T-helper 2 cell (primary cell): ENCODE measurements around the gene FRMPD1.

Experiments used
- DNase-seq, 5 experiments: peaks; one replicate each; pipeline versions ENCODE4 v3.0.0 to v3.0.0-alpha.2; 2012 to 2022

The FRMPD1 gene

GRCh38 chr9:37626708-37627292 is 24.0 kb upstream of the FRMPD1 start:
- DNase-seq, result no peak

GRCh38 chr9:37632479-37632878 is 18.3 kb upstream of the FRMPD1 start:
- no peak for DNase-seq

DNA sequence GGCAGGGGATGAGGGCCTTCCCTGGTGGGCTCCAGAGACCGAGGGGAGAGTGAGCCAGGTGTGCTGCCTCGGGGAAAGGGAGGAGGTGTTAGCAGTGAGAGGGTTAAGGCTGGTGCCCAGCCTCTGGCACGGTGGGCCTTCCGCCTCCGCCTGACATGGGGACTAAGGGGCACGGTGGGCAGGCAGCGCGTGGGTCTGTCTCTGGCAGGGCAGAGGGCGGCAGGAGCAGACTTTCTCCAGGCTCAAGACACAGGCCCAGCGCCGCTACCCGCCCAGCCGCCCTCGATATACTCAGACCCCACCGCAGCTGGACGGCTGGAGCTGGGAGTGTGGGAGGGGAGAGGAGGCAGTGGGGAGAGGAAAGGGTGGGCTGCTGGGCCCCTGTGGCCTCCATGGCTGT is 14.9 kb upstream of the FRMPD1 start:
- no peak for DNase-seq

- no peak for DNase-seq
Measured at GRCh38 chr9:37636511-37637448, 14.0 kb upstream of the FRMPD1 start.

DNA sequence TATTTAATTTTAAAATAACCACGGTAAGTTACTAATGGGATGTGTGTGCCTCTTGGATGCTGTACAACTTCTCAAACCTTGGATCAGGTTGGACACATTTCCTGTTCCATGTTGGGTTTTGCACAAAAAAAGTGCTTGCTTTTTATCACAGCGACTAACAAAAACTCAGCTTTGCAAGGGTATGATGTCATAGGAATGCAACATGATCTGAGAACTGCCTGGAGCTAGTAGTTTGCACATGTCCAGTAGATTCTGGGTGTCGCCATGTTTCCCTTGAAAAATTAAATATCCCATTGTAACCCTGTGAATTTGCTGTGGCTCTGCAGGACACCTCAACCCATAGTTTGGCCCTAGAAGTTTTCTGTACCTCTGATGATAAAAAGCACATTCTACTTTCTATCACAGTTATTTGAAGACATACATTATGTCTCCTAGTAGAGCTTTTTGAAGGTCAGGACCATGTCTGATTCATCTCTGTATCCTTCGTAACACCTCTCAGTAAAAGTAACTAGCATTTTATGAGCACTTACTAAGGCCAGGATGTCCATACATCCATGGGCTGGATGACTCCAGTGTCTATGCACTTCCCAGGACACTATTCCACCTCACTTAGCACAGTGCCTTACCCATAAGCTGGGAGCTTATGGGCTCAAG is 11.5 kb upstream of the FRMPD1 start:
- no peak for DNase-seq

- no peak for DNase-seq
Measured at GRCh38 chr9:37639841-37640240, 10.9 kb upstream of the FRMPD1 start.

DNA sequence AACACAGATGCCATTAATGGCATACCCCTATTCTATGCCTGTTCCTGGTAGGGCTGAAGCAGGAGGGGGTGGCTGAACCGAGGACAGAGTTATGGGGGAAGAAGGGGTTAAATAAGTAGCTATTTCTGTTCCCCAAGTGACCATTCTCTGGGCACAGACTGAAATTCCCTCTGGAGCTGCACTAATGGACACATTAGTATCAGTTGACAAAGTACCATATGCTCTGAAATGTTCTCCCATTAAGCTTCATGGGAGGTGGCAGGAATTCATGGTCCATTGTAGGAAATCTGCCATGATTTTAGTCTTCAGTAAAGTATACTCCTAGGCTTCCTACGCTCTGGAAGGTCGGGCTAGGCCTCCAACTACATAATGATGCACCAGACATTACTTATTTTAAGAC is 10.5 kb upstream of the FRMPD1 start:
- no peak for DNase-seq

GRCh38 chr9:37641331-37641730 is 9.4 kb upstream of the FRMPD1 start:
- DNase-seq, result no peak

DNA sequence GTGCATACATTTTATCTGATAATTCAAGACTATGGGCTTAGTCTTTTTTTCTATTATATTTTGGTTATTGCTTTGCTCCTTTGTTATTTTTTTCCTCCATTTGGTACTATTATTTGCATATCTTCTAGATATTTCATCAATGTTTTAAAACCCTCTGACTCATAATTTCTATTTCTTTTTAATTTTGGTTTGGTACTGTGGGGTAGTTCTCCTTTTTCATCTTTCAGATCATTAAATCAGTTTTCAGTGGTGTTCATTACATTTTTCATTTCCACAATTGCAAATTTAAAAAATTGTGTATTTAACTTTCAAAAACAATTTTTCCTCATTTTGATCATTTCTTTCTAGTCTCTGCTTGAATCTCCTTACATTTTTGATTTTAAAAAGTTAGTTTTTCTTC is 7.5 kb upstream of the FRMPD1 start:
- DNase-seq, result no peak

GRCh38 chr9:37645903-37646506 is 4.7 kb upstream of the FRMPD1 start:
- no peak for DNase-seq

DNA sequence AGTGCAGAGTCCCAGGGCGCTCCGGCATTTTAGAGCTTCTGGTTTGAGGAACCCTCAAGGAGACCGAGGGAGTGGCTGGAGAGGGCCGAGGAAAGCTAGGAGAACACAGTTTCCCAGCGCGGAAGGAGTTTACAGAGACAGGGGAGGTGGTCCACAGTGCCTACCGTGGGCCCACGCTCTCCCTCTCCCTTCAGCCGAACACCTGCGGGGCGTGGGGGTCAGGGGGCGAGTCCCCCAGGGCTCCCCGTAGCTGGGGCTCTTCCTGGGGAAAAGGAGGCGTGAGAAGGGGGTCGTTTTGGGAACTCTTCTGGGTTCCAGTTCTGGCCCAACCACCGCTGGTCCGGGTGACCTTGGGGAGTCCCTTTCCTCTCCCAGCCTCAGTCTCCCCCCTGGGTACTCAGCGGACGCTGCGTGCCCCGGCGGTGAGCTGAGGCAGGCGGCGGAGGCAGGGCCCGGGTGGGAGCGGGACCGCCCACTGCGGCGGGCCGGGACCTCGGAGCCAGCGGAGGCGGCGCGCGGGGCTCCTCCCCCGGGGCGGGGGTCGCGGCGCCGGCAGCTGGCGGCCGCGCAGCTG is 368 bp upstream of the FRMPD1 start:
- no peak for DNase-seq

DNA sequence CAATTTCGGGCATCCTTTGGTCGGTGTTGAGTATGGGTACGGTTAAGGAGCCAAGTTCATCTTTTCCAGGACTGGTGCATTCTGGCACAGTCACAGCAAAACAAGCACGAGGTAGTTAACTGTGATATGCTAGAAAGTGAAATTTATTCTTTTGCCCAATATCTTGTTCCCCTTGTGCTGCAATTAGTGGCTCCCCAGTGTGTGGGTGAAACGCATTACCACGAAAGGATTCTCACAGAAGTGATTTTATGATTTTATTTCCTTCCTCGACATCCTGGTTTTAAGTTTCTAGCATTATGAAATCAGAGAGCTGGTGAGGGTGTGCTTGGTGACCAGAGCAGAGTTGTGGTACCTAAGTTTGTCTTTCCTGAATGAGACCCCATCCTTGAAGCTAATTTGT is 1.5 kb downstream of the FRMPD1 start:
- no peak for DNase-seq

DNA sequence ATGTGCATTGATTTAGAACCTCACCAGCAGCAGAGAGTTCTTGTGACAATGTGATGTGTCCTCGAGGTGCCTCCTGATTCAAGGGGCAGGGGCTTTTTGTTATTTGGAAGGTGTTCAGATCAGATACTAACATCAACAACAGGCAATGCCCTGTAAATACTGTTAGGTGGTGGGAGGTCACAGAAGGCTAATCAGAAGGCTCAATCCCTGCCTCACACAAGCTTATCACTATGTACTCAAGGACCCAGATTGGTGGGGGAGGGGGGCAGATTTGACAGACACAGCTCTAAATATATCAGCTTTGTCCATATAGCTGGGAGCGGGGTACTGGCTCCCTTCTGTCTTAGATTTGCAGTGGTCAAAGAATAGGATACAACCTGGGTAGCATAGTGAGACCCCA is 2.6 kb downstream of the FRMPD1 start:
- no peak for DNase-seq

DNA sequence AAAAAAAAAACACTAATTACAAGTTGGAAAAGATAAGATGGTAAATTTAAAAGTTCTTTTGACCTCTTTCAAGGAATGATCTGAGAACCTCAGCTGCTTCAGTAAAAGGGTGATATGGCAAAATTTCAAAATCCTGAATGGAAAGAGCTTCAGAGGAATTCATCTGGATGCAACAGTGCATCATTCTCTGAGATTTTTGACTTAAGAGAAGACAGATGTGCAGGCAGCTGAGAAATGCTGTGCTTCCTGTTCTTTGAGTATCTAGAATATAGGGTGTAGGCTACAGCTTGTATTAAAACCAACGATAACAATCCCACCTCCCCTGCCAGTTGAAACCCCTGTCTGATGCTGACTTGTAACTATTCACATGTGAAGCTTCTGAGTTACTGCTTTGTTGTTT is 6.2 kb downstream of the FRMPD1 start:
- DNase-seq, result no peak

- no peak for DNase-seq
Measured at GRCh38 chr9:37660691-37661090, 9.9 kb downstream of the FRMPD1 start.

GRCh38 chr9:37663926-37664325 is 13.2 kb downstream of the FRMPD1 start:
- no peak for DNase-seq

GRCh38 chr9:37667706-37668105 is 17.0 kb downstream of the FRMPD1 start:
- no peak for DNase-seq

GRCh38 chr9:37668116-37668601 is 17.4 kb downstream of the FRMPD1 start:
- DNase-seq, result no peak

DNA sequence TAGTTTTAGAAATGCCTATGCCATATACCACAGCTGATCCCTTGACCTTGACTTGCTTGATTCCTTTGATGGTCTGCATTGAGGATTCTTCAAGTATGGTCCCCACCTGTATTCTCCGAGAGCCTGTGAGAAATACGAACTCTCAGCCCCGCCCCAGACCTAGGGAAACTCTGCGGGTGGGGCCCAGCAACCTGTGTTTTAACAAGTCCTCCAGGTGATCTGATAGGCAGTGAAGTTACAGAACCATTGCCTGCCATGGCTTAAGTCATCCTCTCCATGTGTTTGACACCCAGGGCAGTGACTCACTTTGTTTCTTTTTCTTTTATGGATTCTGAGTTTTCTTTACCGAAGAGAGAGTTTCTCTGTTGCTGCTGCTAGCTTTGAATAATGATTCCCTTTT is 18.5 kb downstream of the FRMPD1 start:
- no peak for DNase-seq

DNA sequence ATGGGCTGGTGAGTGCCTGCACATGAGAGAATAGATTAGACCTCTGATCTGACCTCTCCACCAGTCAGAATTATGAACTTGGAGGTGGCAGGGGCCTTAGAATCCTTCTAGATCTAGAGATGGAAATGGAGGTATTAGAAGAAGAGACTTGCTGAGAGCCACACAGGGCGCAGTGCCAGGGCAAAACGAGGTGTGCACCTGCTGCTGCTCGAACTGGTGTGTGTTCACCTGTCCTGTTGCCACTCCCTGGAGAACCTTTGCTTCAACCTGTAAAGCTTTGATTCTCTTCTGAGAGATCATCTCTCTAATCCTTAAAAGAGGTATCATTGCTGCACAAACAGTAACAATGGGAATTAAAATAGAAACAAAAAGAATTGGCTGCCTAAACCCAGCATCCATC is 24.9 kb downstream of the FRMPD1 start:
- DNase-seq, result no peak

DNA sequence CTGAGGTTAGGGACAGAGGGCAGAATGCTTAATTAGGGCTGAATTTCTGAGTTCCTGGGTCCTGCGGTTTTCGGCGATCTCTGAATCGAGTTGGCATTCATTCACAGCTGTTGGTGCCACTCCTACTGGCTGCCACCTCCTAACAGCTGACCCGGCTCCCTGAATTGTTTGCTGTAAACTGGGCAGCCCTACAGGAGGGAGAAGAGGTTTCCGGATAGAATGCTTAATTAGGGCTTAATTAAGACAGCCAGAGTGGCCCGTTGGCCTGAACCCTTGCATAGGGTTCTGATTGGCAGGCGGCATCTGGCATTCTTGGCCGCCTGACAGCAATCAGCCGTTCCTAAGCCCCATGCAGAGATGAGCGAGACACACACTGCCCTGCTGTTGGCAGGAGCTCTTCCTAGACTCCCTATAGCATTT is 25.7 kb downstream of the FRMPD1 start:
- no peak for DNase-seq

GRCh38 chr9:37677435-37677834 is 26.7 kb downstream of the FRMPD1 start:
- DNase-seq, result no peak

DNA sequence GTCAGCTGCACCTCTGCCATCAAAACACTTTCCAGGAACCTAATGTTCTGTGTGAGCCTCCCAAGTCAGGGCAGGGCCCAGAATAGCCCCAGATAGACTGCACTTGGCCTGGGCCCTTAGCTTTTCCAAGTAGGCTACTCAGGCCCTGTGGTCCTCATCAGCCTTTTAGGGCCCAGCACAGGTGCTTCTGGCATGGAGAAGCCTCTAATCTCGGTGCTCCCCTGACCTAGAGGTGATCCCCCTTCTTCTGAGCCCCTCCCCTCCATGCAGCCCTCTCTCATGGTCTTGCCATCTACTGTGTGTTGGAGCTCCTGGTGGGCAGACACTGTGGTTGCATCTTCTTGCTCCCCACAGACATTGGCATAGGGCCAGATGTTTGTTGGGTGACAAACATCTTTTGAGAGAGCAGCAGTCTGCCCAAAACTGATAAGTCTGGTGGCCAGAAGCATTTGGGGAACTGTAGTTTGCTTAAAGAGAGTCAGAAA is 28.1 kb downstream of the FRMPD1 start:
- peak in 1 of 5 experiments; percentile 30 for DNase-seq
